Activated naive CD8-positive, alpha-beta T cell treated with anti-CD3 and anti-CD28 coated beads, Interleukin-2, amount 50 U/mL, for 16 hours (primary cell): ENCODE data around the gene RORC.

Source experiments
- DNase-seq: peaks from one replicate; pipeline ENCODE4 v3.0.0-alpha.2; 2020; ENCODE audit warnings: low read depth, low spot score

The RORC gene

GRCh38 chr1:151849126-151849525, 17.5 kb upstream of the RORC start:
- no peak for DNase-seq

- no peak for DNase-seq
Observed at GRCh38 chr1:151847867-151848596, 16.4 kb upstream of the RORC start.

GRCh38 chr1:151846686-151847237, 15.2 kb upstream of the RORC start:
- DNase-seq = no peak

GRCh38 chr1:151846062-151846568, 14.5 kb upstream of the RORC start:
- no peak for DNase-seq

- DNase-seq = no peak
Observed at GRCh38 chr1:151843398-151843797, 11.8 kb upstream of the RORC start.

- DNase-seq = no peak
Observed at GRCh38 chr1:151841141-151841540, 9.5 kb upstream of the RORC start.

- DNase-seq = no peak
Observed at GRCh38 chr1:151840421-151840820, 8.8 kb upstream of the RORC start.

- peak; percentile 28 for DNase-seq
Observed at GRCh38 chr1:151839457-151840403, 8.1 kb upstream of the RORC start, which contains the start of gene C2CD4D. C2CD4D (minus strand) TSS chr1:151839820; CDS start chr1:151838989, 831 bp downstream.

GRCh38 chr1:151839082-151839412, 7.4 kb upstream of the RORC start:
- no peak for DNase-seq

GRCh38 chr1:151838222-151839081, 6.8 kb upstream of the RORC start:
- DNase-seq = no peak

GRCh38 chr1:151837884-151838221, 6.3 kb upstream of the RORC start:
- no peak for DNase-seq

GRCh38 chr1:151837197-151837596, 5.6 kb upstream of the RORC start:
- DNase-seq = no peak

- DNase-seq = no peak
Observed at GRCh38 chr1:151835596-151835995, 4.0 kb upstream of the RORC start.

- no peak for DNase-seq
Observed at GRCh38 chr1:151834239-151834638, 2.6 kb upstream of the RORC start.

- DNase-seq = no peak
Observed at GRCh38 chr1:151833172-151833900, 1.7 kb upstream of the RORC start.

- no peak for DNase-seq
Observed at GRCh38 chr1:151832318-151832980, 847 bp upstream of the RORC start.

GRCh38 chr1:151831256-151831591, 378 bp downstream of the RORC start:
- DNase-seq = no peak

- no peak for DNase-seq
Observed at GRCh38 chr1:151830055-151830454, 1.5 kb downstream of the RORC start.

- DNase-seq = no peak
Observed at GRCh38 chr1:151829352-151830046, 2.1 kb downstream of the RORC start.

GRCh38 chr1:151828921-151829320, 2.7 kb downstream of the RORC start:
- DNase-seq = no peak
